Epidermal melanocyte (primary cell): Measurements from ENCODE around the gene STUM.

Source experiments
- DNase-seq: peaks from one replicate; pipeline ENCODE4 v3.0.0; 2011; ENCODE audit warnings: low spot score; ENCODE audit not compliant: insufficient read length

Gene STUM

GRCh38 chr1:226533220-226533619, 15.3 kb upstream of the STUM start:
- no peak for DNase-seq

GRCh38 chr1:226534098-226534497, 14.5 kb upstream of the STUM start:
- DNase-seq: no peak

- no peak for DNase-seq
Observed at GRCh38 chr1:226534645-226535044, 13.9 kb upstream of the STUM start.

GRCh38 chr1:226535666-226536065, 12.9 kb upstream of the STUM start:
- DNase-seq: no peak

- DNase-seq: no peak
Observed at GRCh38 chr1:226541231-226541630, 7.3 kb upstream of the STUM start.

GRCh38 chr1:226541631-226542622, 6.6 kb upstream of the STUM start:
- DNase-seq: no peak

- DNase-seq: no peak
Observed at GRCh38 chr1:226542623-226543103, 5.9 kb upstream of the STUM start.

- DNase-seq: no peak
Observed at GRCh38 chr1:226545836-226546596, 2.5 kb upstream of the STUM start.

- DNase-seq: no peak
Observed at GRCh38 chr1:226546926-226547325, 1.6 kb upstream of the STUM start.

GRCh38 chr1:226547754-226548191, 791 bp upstream of the STUM start:
- peak; percentile 94 for DNase-seq

- DNase-seq: no peak
Observed at GRCh38 chr1:226549094-226549936, 751 bp downstream of the STUM start.

GRCh38 chr1:226549937-226550671, 1.5 kb downstream of the STUM start:
- no peak for DNase-seq

- DNase-seq: no peak
Observed at GRCh38 chr1:226550672-226551041, 2.1 kb downstream of the STUM start.

GRCh38 chr1:226551299-226551698, 2.7 kb downstream of the STUM start:
- no peak for DNase-seq

- DNase-seq: no peak
Observed at GRCh38 chr1:226552061-226552460, 3.5 kb downstream of the STUM start.

GRCh38 chr1:226553266-226553923, 4.8 kb downstream of the STUM start:
- DNase-seq: no peak

- DNase-seq: no peak
Observed at GRCh38 chr1:226553924-226554282, 5.3 kb downstream of the STUM start.

- DNase-seq: no peak
Observed at GRCh38 chr1:226555092-226555491, 6.5 kb downstream of the STUM start.

GRCh38 chr1:226557424-226557823, 8.9 kb downstream of the STUM start:
- DNase-seq: no peak

GRCh38 chr1:226558036-226558650, 9.6 kb downstream of the STUM start:
- no peak for DNase-seq
